GM12878 (cell line): Measurements from ENCODE around the gene ZFP1. TPM values are rescaled to one million over a fixed set of nuclear protein-coding genes. Genes with fewer than 3 reads are reported as not detected.

Source experiments
- ATAC-seq: fragments of 200-7000 bp; cut with Tn5 transposase; 3 replicates; pipeline ENCODE4 v1.9.1; 2020; ENCODE audit warnings: mild to moderate bottlenecking, moderate library complexity
- BruUV-seq: library from RNA; stranded (reverse); fragments of 400-500 nt; replicated peaks from 2 replicates; lab custom pipeline; 2021; lab: Mats Ljungman, UMichigan
- CTCF ChIA-PET: fragments of 300-600 bp; sonication (Branson Sonifier 250); formaldehyde crosslinking; extraction: SDS; loops from one replicate; lab custom pipeline; 2021; ENCODE audit warnings: inconsistent platforms; lab: Yijun Ruan, JAX
- POLR2A ChIA-PET: fragments of 350-600 bp; formaldehyde crosslinking; extraction: SDS; loops from one replicate; lab custom pipeline; 2021; ENCODE audit warnings: inconsistent platforms; lab: Charles Lee
- RAD21 ChIA-PET: fragments of 300-600 bp; sonication (Branson Sonifier 250); formaldehyde crosslinking; loops from one replicate; lab custom pipeline; 2023; ENCODE audit warnings: antibody characterized with exemption; ENCODE audit not compliant: unreplicated experiment; lab: Charles Lee
- SMC1A ChIA-PET: fragments of 300-600 bp; sonication (Branson Sonifier 250); formaldehyde crosslinking; loops from one replicate; lab custom pipeline; 2023; ENCODE audit not compliant: unreplicated experiment, uncharacterized antibody; lab: Charles Lee
- DNase-seq: peaks from one replicate; pipeline ENCODE4 v3.0.0-alpha.2; 2011; ENCODE audit warnings: low read depth, low spot score
- FAIRE-seq: peaks from 3 replicates; lab custom pipeline; 2011; peaks lifted over from hg19 to GRCh38; lab: Jason Lieb, UNC
- H2AFZ ChIP-seq: 2 replicates; pipeline ENCODE4 v1.6.0; 2011; ENCODE audit warnings: low read depth, low read length, control low read depth; ENCODE audit not compliant: control insufficient read depth
- H3K27ac ChIP-seq: 2 replicates; pipeline ENCODE4 v1.5.1; 2011; ENCODE audit warnings: control low read depth; ENCODE audit not compliant: control insufficient read depth, insufficient read depth
- H3K27me3 ChIP-seq, 2 experiments: replicated peaks in 1 of 2; 2 replicates each; pipeline versions ENCODE4 v1.6.0 to v1.6.1; 2011; ENCODE audit warnings: low read length in 1 of 2; ENCODE audit not compliant: control insufficient read depth in 2 of 2, insufficient read depth in 2 of 2
- H3K36me3 ChIP-seq, 2 experiments: 2 replicates each; pipeline ENCODE4 v1.5.1; 2011; ENCODE audit warnings: low read length in 1 of 2; ENCODE audit not compliant: control insufficient read depth in 2 of 2, insufficient read depth in 2 of 2
- H3K4me1 ChIP-seq: 2 replicates; pipeline ENCODE4 v1.6.1; 2011; ENCODE audit warnings: mild to moderate bottlenecking, low read length, moderate library complexity, mixed read lengths; ENCODE audit not compliant: control insufficient read depth, insufficient read depth
- H3K4me2 ChIP-seq: 2 replicates; pipeline ENCODE4 v1.6.0; 2011; ENCODE audit warnings: control low read depth; ENCODE audit not compliant: control insufficient read depth, insufficient read depth
- H3K4me3 ChIP-seq: fragments of 200-600 bp; sonication (generic); 2 replicates; pipeline ENCODE4 v1.5.1; 2016
- H3K79me2 ChIP-seq: 2 replicates; pipeline ENCODE4 v1.6.0; 2011; ENCODE audit warnings: low read length; ENCODE audit not compliant: control insufficient read depth, insufficient read depth
- H3K9ac ChIP-seq: 2 replicates; pipeline ENCODE4 v1.8.0; 2011; ENCODE audit warnings: low read length, control low read depth, mixed read lengths; ENCODE audit not compliant: control insufficient read depth, insufficient read depth
- H3K9me3 ChIP-seq: replicated peaks from 3 replicates; pipeline ENCODE4 v1.5.1; 2011; ENCODE audit warnings: mild to moderate bottlenecking, low read length; ENCODE audit not compliant: control insufficient read depth, insufficient read depth
- H4K20me1 ChIP-seq: 2 replicates; pipeline ENCODE4 v1.6.0; 2011; ENCODE audit not compliant: control insufficient read depth, insufficient read depth
- BCL3 ChIP-seq: IDR thresholded peaks from 2 replicates; pipeline ENCODE4 v1.6.1; 2011; ENCODE audit warnings: borderline replicate concordance, low read depth, mild to moderate bottlenecking, moderate library complexity, low read length; ENCODE audit not compliant: insufficient read depth, poor library complexity, severe bottlenecking
- EGR1 ChIP-seq, 2 experiments: IDR thresholded peaks; 1 replicate in 1 of 2; 2 replicates in 1 of 2; pipeline ENCODE4 v1.6.1; 2011 to 2012; ENCODE audit warnings: low read depth in 2 of 2, low read length in 2 of 2, borderline replicate concordance in 1 of 2, mild to moderate bottlenecking in 1 of 2, moderate library complexity in 1 of 2
- FOXK2 ChIP-seq: fragments of 450-650 bp; IDR thresholded peaks from 2 replicates; pipeline ENCODE4 v1.6.1; 2017; ENCODE audit warnings: mild to moderate bottlenecking, moderate library complexity
- IRF4 ChIP-seq: IDR thresholded peaks from 2 replicates; pipeline ENCODE4 v1.6.1; 2011; ENCODE audit warnings: low read depth, low read length
- NBN ChIP-seq: fragments of 450-650 bp; IDR thresholded peaks from 2 replicates; pipeline ENCODE4 v1.6.1; 2016
- NRF1 ChIP-seq: conservative IDR thresholded peaks from 2 replicates; pipeline ENCODE4 v1.6.1; 2011; ENCODE audit warnings: mild to moderate bottlenecking, low read depth, low read length, improper control_type of control experiment
- SP1 ChIP-seq: IDR thresholded peaks from one replicate; pipeline ENCODE4 v1.6.1; 2011; ENCODE audit warnings: low read depth, low read length
- WRNIP1 ChIP-seq: IDR thresholded peaks from 2 replicates; pipeline ENCODE4 v1.6.1; 2011; ENCODE audit warnings: low read depth, low read length, improper control_type of control experiment, borderline replicate concordance
- ZNF207 ChIP-seq: fragments of 450-650 bp; IDR thresholded peaks from 2 replicates; pipeline ENCODE4 v1.6.1; 2014; ENCODE audit warnings: antibody characterized with exemption, mild to moderate bottlenecking, borderline replicate concordance
- WGBS: methylation state at CpG from one replicate; pipeline ENCODE4 v1.1.6; 2016; ENCODE audit warnings: low lambda C conversion rate; ENCODE audit not compliant: insufficient replicate concordance, insufficient coverage; ENCODE audit errors: missing lambda C conversion rate; 5-methylcytosine and 5-hydroxymethylcytosine counted together
- in situ Hi-C: fragments of 300-500 bp; cut with MboI; formaldehyde crosslinking; loops from 9 replicates; pipeline ENCODE4 v1.14.3; 2018; ENCODE audit warnings: mixed read lengths
- intact Hi-C: fragments of 100-400 bp; cut with micrococcal nuclease; formaldehyde crosslinking; loops from one replicate; pipeline ENCODE4 v1.14.2; 2022; ENCODE audit not compliant: unreplicated experiment
- polyA plus RNA-seq, 11 experiments: library from polyadenylated mRNA; depleted of rRNA in 4 of 11; unstranded in 6 of 11; stranded (reverse) in 5 of 11; fragments of >200 nt; fragmentation: Nextera tagmentation in 4 of 11; fragmentation: Illumina TruSeq in 1 of 11; extraction: Ambion mirVana in 4 of 11; extraction: Trizol in 1 of 11; gene quantifications; 1 replicate in 1 of 11; 2 replicates in 10 of 11; pipeline versions ENCODE4 v1.2.1 to v1.2.3, GENCODE V29; 2011 to 2016; ENCODE audit warnings: inconsistent platforms in 2 of 11, missing spikeins in 2 of 11, low read depth in 1 of 11
- total RNA-seq, 4 experiments: library from RNA; depleted of rRNA in 3 of 4; stranded (reverse); fragments of >200 nt in 3 of 4; fragmentation: Illumina TruSeq in 1 of 4; extraction: Trizol in 1 of 4; gene quantifications; 2 replicates each; pipeline versions ENCODE4 v1.2.1 to v1.2.3, GENCODE V29; 2013 to 2021

The ZFP1 gene
- total and polyA plus RNA-seq, 10 of the 15 experiments (the other 5 are each of a cell fraction or from before 2014, with no cell fraction given), result 3.5 to 17.6 (median 14.7) TPM

- ChIA-PET RAD21 (no interaction called here), CTCF (no interaction called here), POLR2A (no interaction called here), SMC1A (no interaction called here)
- H3K4me2 ChIP-seq, result no peak overlapping the region
- no peak overlapping the region for H3K9ac ChIP-seq
- H3K27me3 ChIP-seq, result no peaks in the 10 kb centered on the region
- no peak overlapping the region for H2AFZ ChIP-seq
- WGBS, result 96% methylated on average over 5 of the region's 5 CpGs
- H4K20me1 ChIP-seq, result no peaks in the 10 kb centered on the region
- H3K79me2 ChIP-seq, result no peaks in the 10 kb centered on the region
- H3K27ac ChIP-seq, result no peak overlapping the region
- no peak overlapping the region for H3K4me3 ChIP-seq
- H3K4me1 ChIP-seq, result no peaks in the 10 kb centered on the region
- intact Hi-C loops, result no loop called here
- TF ChIP-seq SP1, result no peak
- no peak for TF ChIP-seq IRF4
- no peak for TF ChIP-seq BCL3
- no peak for TF ChIP-seq ZNF207
- no peak for TF ChIP-seq NBN
- no peak for TF ChIP-seq EGR1 (IDR thresholded peaks at IDR 0.05; ENCODE audit: borderline replicate concordance in 1 of 2, low read depth in 2 of 2, low read length in 2 of 2)
- TF ChIP-seq NRF1, result no peak
- TF ChIP-seq FOXK2, result no peak
- no peak for TF ChIP-seq WRNIP1
- no TSS peak for BruUV-seq
- no peak for ATAC-seq
- no peak for DNase-seq
- no peaks in the 10 kb centered on the region for H3K9me3 ChIP-seq
- no peaks in the 10 kb centered on the region for H3K36me3 ChIP-seq
- FAIRE-seq, result no peak
- in situ Hi-C loops, result no loop called here
Observed at GRCh38 chr16:75139498-75139897, 8.8 kb upstream of the ZFP1 start.
